GM10266 (cell line): ENCODE results near the gene PRXL2A.

Experiments
- DNase-seq: peaks from one replicate; pipeline ENCODE4 v3.0.0; 2012; ENCODE audit errors: extremely low spot score
- TF ChIP-seq, protein P1 (sequence below): IDR thresholded peaks from 2 replicates; pipeline ENCODE4 v1.5.1; 2012; ENCODE audit warnings: mild to moderate bottlenecking, low read depth; ENCODE audit not compliant: control insufficient read depth, insufficient read depth; ENCODE audit errors: missing control alignments

The PRXL2A gene

DNA sequence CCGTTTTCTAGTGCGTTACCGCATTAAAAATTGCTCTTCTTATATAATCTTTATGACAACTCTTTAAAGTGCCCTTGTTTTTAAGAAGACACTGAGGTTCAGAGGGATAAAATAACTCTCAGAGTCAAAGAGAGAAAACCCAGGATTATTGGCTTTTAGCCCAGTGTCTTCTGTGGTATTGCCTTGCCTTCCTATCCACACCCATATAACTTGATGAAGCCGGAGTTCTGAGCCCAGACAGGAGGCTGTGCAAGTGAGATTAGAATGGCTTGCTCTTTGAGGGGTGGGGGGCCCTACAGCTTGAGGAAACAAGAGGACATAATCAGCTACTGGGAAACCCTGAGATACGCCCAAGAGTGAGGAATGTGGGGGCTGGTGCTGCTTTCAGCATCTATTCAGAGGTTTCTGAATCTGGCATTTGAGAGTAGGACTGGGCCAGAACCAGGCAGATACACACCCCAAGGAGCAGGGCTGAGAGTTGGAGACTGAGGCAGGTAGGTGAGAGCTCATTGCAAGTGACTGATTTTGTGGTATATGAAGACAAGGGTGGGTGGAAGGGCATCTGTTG is 2.3 kb downstream of the PRXL2A start:
- no peak for DNase-seq
- TF ChIP-seq, protein P1, sequence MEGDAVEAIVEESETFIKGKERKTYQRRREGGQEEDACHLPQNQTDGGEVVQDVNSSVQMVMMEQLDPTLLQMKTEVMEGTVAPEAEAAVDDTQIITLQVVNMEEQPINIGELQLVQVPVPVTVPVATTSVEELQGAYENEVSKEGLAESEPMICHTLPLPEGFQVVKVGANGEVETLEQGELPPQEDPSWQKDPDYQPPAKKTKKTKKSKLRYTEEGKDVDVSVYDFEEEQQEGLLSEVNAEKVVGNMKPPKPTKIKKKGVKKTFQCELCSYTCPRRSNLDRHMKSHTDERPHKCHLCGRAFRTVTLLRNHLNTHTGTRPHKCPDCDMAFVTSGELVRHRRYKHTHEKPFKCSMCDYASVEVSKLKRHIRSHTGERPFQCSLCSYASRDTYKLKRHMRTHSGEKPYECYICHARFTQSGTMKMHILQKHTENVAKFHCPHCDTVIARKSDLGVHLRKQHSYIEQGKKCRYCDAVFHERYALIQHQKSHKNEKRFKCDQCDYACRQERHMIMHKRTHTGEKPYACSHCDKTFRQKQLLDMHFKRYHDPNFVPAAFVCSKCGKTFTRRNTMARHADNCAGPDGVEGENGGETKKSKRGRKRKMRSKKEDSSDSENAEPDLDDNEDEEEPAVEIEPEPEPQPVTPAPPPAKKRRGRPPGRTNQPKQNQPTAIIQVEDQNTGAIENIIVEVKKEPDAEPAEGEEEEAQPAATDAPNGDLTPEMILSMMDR, result no peak

DNA sequence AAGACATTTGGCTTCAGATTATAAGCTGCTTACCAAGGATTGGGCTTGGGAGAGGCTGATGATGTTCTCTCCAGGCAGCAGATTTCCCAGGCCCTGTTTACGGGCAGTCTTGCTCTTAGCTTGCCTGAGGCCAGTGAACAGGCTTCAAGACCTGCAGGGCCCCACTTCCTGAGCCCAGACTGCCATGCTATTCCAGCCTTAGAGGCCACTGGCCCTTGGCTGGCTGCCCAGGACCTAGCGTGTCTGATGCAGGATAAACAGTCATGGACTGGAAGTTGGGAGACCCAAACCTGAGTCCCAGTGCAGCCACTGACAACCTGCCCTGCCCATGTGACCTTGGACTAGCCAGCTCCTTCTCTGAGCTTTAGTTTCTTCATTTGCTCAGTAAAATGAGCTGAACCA is 2.9 kb downstream of the PRXL2A start:
- no peak for DNase-seq
- TF ChIP-seq, protein P1, result no peak

DNA sequence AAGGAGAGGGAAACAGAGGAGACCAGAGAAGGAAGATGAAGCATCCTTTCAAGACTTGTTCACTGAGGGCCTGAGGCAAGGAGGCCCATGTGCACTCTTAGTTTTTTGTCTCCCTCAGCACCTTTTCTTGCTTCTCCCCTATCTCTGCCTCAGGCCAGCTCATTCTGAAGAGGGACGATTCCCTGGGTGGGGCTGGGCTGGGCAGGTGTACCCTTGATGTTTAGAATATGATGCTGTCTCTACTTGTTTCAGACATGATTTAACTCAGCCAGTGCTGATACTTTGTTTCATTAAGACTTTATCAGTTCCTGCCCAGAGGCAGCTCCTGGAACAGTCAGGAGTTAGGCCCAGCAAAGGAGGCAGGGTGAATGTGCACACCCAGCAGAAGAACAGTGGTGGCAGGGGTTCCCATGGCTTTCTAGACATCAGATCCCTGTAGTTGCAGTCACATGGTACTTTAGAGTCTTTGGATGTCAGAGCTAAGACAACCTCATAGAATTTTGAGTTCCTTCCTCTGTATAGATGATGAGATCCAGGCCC is 3.4 kb downstream of the PRXL2A start:
- no peak for DNase-seq
- TF ChIP-seq, protein P1, result no peak

DNA sequence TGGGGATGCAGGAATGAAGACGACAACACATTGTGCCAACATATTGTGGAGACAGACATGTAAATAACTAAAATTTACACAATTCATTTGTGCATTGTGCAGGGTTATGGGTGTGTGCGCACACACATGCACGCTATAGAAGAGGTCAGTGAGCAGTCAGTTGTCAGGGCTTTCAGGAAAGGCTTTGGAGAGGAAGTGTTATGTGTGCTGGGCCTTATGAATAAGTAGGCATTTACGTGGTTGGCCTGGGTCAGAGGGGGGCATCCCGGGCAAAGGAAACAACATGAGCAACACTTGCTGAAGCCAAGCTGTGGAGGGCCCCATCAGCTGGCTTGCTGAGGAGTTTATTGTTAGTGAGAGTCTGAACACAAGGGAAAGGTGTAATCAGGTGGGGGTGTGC is 4.1 kb downstream of the PRXL2A start:
- TF ChIP-seq, protein P1, result no peak
- no peak for DNase-seq

DNA sequence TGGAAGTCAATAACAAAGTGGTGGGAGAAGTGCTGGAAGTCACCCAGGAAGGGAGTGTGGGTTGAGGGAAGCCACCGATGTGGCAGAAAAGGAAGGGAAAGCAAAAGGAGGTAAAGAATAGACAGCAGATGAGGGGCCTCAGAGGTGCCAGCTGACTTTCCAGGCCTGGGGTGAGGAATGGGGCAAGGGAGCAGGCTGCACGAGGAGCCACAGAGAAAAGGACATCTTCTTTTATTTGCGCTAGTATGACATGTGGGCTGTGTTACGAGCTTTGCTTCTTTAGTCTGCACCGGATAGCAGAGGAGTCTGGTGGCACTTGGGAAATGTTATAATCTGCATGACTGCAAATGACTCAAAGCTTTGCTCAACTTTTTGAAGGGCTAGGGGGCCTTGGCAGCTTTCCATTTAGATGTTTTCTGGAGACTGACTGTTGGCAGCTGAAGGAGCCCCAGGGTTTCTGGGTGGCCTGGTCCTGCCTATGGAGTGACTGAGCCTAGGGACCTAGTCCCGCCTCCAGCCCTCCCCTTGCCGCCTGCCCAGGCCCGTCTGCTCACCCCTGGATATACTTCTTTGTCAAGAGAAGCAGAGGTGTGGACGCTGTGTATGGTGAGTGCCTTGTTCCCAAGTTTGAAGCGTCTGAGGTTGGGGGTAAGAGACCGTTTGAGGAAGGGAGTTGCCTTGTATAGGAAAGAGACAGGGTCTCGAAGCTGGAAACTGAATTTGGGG is 5.1 kb downstream of the PRXL2A start:
- TF ChIP-seq, protein P1, result no peak
- no peak for DNase-seq

DNA sequence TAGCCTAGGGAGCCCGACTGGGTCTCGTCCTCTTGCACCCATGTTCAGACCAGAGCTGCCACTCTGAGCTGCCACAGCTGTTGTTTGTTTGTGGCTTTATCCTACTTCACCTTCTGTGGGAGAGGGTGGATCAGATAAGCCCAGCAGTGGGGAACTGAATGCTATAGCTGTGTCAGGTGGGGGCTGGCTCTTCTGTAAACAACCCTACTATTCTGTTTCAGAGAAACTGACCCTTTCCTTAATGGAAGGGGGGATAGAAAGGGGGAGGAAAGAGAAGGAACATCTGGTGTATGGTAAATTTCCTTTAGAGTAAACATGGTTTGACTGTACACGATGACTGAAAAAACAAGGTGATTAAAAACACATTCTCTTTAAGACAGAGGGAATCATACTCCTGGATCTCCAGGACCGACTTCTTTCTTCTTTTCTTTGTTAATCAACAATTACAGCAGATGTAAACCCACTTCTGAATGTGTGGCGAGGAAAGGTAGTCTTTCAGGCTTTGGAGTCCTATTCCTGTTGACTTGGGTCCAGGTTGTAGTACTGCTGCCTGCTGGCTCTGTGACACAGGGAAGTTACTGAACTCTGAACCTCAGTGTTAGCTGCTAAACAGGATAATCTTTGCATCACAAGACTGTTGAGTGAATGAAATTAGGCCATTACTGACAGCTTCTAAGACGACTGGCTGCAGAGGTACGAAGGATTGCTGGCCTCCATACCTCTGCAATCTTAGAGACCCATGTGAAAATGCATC is 6.0 kb downstream of the PRXL2A start:
- DNase-seq, result no peak
- TF ChIP-seq, protein P1, result no peak
